T47D (cell line): Measurements from ENCODE around the gene SRGAP1.

Experiments
- DNase-seq, 2 experiments: peaks; one replicate each; pipeline versions ENCODE4 v3.0.0 to v3.0.0-alpha.2; 2011 to 2012; ENCODE audit warnings: low read depth in 1 of 2, low spot score in 1 of 2
- JUND ChIP-seq: IDR thresholded peaks from 2 replicates; pipeline ENCODE4 v1.6.1; 2012; ENCODE audit warnings: low read depth
- in situ Hi-C: cut with HindIII; loops from 2 replicates; pipeline ENCODE4 v1.10.0; 2016; ENCODE audit warnings: low sequenced_read_pairs, low pct_unique_long_range_greater_than_20kb

The SRGAP1 gene

DNA sequence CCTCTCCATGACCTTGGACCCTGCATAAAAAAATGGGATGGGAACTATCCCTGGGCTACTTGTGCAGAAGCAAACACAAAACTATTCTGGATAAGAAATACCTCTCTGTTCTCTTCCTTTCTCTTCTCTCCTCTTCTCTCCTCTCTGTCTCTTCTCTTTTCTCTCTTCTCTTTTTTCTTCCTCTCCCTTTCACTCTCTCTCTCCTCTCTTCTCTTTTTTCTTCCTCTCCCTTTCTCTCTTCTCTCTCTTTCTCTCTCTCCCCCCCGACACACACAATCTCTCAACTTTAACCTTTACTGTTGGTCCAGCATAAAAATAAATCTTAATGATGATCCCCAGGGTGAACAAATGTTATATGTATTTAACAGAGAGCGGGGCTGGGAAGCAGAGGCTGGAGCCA lies 141.4 kb downstream of the SRGAP1 start:
- TF ChIP-seq JUND = no peak
- no peak for DNase-seq
- in situ Hi-C loops = no loop called here

DNA sequence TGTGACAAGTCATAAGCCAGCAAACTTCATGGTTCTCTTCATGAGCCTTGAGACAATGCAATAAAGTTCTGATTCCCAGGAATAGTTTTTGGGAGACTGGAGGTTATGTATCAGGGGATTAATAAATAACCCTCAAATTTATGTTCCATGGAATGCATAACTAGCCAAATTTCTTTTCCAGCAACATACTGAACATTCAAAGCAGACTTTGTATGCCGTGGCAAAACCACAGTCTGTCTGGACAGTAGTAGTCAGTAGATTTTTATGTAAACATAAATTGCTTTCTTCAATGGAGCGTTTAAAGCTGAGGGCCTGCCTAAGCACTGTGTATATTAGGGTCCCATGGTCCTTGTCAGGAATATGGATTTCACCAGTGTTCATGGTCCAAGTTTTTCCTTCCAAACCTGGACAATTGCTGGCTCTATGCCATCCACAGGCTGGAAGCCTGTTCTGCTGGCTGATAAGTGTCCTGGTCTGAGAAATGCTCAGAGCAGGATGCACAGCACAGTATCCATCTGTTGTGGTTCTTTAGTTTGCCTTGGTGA lies 144.9 kb downstream of the SRGAP1 start:
- in situ Hi-C loops = no loop called here
- peak in 1 of 2 experiments; percentile 15 for DNase-seq
- TF ChIP-seq JUND = no peak

DNA sequence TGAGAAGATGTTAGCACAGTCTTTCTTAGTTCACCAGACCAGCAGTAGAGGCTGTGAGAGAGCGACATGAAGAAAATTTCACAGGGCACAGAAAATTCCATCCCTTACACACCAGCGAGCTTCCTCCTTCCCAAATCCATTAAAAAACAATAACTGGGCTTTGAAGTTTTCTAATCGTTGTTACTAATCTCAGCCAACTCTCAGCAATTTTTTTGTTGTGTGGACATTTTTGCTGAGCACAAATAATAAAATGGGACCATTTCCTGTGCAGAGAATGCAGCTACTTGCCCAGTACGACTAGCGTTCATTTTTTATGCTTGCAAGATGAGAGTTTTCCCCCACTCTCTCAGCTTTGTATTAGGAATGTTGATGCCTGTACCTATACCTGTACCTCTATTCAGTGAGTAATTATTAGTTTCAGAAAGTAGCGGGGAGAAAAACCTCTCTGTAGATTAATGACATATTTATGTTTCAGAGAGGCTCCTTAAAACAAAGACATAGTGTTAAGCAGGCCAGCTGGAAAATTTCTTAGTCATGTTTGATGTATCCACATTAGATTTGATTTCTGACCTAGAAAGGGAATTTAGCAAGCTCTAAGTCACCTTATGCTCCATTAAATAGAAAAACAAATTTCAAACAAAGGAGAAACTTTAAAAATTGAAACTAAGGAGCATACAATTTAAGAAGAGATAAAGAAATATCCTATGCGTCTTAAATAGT lies 146.5 kb downstream of the SRGAP1 start:
- TF ChIP-seq JUND = no peak
- in situ Hi-C loops = no loop called here

DNA sequence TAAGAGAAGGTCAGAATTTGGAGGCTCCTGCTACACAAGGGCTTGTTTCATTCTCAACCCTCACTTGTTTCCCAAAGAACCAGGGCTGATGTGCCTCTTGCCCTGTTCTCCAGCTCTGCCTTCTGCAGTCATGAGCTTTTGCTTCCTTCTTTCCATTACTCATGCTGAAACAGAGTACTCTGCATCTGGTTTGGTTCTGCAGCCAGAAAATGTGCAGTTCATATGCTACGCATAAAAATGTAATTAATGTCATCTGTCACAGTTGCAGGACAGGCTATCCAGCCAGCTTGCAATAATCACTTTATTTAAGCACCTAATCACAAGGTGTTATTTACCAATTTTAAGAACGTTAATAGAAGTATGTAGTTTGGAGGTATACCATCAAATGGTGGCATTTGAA lies 150.2 kb downstream of the SRGAP1 start:
- no peak for DNase-seq
- in situ Hi-C loops = no loop called here
- TF ChIP-seq JUND = no peak

More for the DNA sequence above, 146.5 kb downstream of the SRGAP1 start:
- no peak for DNase-seq

DNA sequence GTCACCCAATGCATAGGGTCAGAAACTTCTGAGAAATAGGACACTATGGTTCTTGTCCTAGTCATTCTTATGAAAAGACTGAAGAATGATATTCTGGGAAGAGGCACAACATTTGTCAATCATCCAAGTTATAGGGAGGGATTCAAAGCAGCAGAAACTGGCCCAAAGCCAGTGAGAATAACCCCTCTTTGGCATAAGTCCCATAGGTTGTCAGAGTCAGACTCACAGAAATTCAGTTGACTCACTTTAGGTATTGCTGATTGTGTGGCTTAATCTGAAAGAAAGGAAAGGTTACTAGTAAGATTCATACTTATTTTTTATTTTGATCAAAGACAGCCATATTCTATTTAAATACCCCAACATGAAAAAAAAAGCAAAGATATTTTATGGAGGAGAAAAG lies 151.0 kb downstream of the SRGAP1 start:
- DNase-seq = no peak
- no peak for TF ChIP-seq JUND
- in situ Hi-C loops = no loop called here

DNA sequence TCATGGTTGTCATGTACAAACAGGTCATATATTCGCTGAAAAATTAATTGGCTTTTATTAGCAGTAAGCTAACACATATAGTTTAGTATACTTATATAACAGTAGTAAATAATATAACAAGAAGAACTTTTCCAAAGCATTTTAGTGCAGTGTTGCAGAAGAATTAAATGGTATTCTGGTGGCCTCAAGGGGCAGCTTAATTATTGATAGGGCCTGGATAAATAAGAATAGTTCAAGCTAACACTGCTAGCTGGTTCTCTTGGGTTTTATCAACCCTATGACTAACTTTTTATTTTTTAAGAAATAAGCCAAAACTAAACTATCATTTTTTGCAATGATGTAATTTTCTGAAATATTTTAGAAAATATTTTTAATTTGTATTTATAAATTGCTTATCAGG lies 152.1 kb downstream of the SRGAP1 start:
- in situ Hi-C loops = no loop called here
- no peak for DNase-seq
- TF ChIP-seq JUND = no peak

DNA sequence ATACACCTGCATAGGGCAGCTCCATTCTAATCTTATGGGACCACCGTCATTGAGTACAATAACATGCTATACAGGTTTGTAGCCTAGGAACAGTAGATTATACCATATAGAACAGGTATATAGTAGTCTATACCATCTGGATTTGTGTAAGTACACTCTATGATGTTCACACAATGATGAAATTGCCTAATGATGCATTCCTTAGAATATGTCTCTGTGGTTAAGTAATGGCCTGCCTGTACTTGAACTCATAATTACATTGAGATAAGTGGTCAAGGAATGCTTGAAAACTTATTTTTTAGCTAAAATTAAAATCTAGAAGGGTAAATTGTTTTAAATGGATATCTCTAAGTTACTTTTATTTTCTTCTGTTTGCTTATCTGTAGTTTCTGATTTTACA lies 152.7 kb downstream of the SRGAP1 start:
- DNase-seq = no peak
- no peak for TF ChIP-seq JUND
- in situ Hi-C loops = no loop called here

DNA sequence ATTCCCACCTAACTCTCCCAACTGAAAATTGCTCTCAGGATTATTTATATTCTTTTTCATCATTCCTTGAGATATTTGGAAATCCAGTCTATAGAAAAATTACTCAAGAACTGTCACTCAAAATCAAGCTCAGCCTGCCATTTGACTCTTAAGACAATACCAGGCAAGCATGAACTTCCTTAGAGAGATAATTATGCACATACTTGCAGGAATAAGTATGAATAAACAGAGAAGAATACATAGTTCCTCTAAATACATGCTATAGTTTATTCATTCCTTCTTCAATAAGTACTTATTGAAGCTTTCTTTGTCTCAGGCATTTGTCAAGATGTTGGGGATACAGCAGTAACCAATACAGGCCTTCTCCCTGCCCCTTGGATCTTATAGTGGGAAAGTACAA lies 154.1 kb downstream of the SRGAP1 start:
- DNase-seq = no peak
- in situ Hi-C loops = no loop called here
- no peak for TF ChIP-seq JUND

DNA sequence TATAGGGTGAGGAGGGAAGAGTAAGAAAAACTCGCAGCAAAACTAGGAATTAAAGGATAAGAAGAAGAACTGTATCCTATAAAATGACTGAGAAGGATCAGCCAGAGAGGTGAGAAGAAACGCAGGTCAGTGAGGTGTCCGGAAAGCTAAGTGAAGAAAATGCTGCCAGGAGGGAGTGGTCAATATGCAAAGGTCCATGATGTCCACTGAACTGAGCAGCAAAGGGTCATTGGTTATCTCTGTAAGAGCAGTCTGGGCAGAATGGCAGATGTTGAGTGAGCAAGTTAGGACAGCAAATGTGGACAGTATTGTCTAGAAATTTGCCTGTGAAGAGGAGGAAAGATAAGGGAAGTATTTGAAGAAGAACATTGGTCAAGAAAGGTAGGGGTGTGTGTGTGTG lies 155.4 kb downstream of the SRGAP1 start:
- TF ChIP-seq JUND = no peak
- in situ Hi-C loops = no loop called here
- DNase-seq = no peak

DNA sequence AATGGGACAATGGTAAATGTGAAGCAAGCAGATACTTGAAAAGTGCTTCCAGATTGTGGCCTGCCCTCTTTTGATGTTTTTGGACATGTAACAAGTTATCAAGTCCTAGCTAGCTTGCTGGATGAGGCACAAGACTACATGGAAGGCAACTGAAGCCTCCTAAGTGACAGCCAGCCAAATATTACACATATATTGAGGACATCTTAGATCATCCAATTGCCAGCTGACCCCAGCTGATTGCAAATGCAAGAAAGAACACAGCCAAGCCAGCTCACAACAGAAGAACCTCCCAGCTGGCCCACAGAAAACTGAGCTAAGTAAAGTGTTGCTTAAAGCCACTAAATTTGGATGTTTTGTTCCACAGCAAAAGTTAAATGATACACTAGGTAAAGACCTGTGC lies 156.9 kb downstream of the SRGAP1 start:
- in situ Hi-C loops = no loop called here
- no peak for DNase-seq
- no peak for TF ChIP-seq JUND

DNA sequence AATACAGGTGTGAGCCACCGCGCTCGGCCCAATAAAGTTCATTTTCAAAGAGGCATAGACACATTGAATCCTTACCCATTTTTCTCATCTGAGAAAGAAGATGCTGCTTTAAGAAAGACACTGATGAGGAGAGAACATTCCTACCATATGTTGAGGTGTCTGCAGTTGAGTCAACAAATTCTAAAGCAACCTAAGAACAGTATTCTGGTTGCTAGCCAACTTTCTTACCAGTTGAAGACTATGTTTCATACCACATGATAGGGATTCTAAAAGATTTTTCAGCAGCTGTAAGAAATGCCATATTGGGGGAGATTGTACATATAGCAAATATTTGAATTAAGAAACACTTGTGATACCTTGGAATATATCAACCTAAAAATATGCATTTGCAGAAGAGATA lies 160.1 kb downstream of the SRGAP1 start:
- no peak for TF ChIP-seq JUND
- DNase-seq = no peak
- in situ Hi-C loops = no loop called here

DNA sequence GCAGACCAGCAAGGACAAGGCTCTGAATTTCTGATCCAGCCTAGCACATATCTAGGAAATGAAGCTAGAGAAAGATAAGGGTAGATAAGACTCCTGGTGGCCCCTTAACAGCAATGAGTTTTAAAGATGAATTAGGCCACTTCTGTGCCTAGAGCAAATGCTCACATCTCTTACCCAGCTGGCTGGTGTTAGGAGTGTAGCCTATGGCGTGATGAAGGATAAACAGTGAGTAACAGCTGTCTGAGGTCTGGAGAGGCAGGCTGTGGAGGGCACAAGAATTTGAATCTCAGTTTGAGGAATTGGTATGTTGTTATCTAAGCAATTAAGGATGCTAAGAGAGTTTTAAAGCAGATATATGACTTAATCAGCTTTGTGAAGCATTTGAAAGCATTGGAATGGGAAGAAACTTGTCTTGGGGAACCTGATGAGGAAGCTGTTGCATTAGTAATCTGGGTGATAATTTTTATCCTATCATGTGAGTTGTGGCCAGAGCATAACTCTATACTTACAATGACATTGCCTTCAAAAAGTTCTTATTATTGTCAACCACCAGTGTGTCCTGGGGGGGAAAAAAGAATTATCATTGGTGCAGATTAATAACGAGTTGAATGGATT lies 161.8 kb downstream of the SRGAP1 start:
- in situ Hi-C loops = no loop called here
- DNase-seq = no peak
- TF ChIP-seq JUND = no peak

DNA sequence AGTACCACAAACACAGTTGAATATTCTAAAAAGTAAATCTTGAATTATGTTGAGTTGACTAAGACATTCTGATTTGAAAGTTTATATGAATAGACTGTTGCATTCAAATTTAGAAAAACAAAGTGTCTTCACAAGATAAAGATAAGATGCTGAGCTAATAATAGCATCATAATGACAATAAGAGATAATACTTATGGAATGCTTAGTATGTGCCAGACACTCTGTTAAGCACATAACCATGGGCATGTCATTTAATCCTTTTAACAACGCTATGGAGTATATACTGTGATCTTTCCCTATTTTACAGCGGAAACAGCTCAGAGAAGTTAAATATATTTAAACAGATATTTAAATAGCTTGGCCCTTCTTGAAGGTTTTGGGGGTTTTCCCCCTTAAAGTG lies 163.4 kb downstream of the SRGAP1 start:
- no peak for TF ChIP-seq JUND
- DNase-seq = no peak
- in situ Hi-C loops = no loop called here
